HepG2 (cell line): ENCODE measurements around the gene CSNK1E. TPM values are rescaled to one million over a fixed set of nuclear protein-coding genes. Genes with fewer than 3 reads are reported as not detected.

Experiments used
- ATAC-seq: fragments of 200-7000 bp; cut with Tn5 transposase; 3 replicates; pipeline ENCODE4 v1.9.1; 2020; ENCODE audit warnings: mild to moderate bottlenecking, moderate library complexity
- BruUV-seq: library from RNA; stranded (reverse); fragments of 400-500 nt; replicated peaks from 2 replicates; lab custom pipeline; 2021; lab: Mats Ljungman, UMichigan
- CTCF ChIA-PET: fragments of 300-600 bp; formaldehyde crosslinking; extraction: SDS; loops from one replicate; lab custom pipeline; 2021; ENCODE audit warnings: low total read pairs, inconsistent platforms, low intra/inter-chr PET ratio; lab: Yijun Ruan, JAX
- POLR2A ChIA-PET: fragments of 350-600 bp; sonication (Branson Sonifier 250); formaldehyde crosslinking; loops from one replicate; lab custom pipeline; 2020; ENCODE audit warnings: antibody characterized with exemption, inconsistent platforms; lab: Yijun Ruan, JAX
- DNase-seq: peaks from one replicate; pipeline ENCODE4 v3.0.0-alpha.2; 2015; ENCODE audit warnings: low spot score
- FAIRE-seq: peaks from 3 replicates; lab custom pipeline; 2011; peaks lifted over from hg19 to GRCh38; lab: Jason Lieb, UNC
- H2AFZ ChIP-seq: one replicate; pipeline ENCODE4 v1.6.1; 2011; ENCODE audit warnings: low read length, inconsistent platforms
- H3K27ac ChIP-seq: fragments of 300-600 bp; 3 replicates; pipeline ENCODE4 v1.8.0; 2011; ENCODE audit warnings: mixed run types, mild to moderate bottlenecking, mixed read lengths, low read length, inconsistent platforms; ENCODE audit not compliant: insufficient read depth; ENCODE audit errors: extremely low read length
- H3K27me3 ChIP-seq, 2 experiments: fragments of 200-600 bp in 1 of 2; 2 replicates in 1 of 2; 3 replicates in 1 of 2; pipeline versions ENCODE4 v1.6.0 to v1.8.0; 2011; ENCODE audit warnings: low read length in 2 of 2, mild to moderate bottlenecking in 2 of 2, moderate library complexity in 2 of 2, inconsistent platforms in 1 of 2; ENCODE audit not compliant: insufficient read depth in 2 of 2, control insufficient read depth in 1 of 2
- H3K36me3 ChIP-seq, 2 experiments: fragments of 200-600 bp in 1 of 2; replicated peaks in 1 of 2; 2 replicates in 1 of 2; 3 replicates in 1 of 2; pipeline versions ENCODE4 v1.5.1 to v1.8.0; 2011; ENCODE audit warnings: low read length in 2 of 2, inconsistent platforms in 1 of 2; ENCODE audit not compliant: insufficient read depth in 2 of 2, control insufficient read depth in 1 of 2
- H3K4me1 ChIP-seq: 2 replicates; pipeline ENCODE4 v1.5.1; 2012; ENCODE audit warnings: low read length, inconsistent platforms; ENCODE audit not compliant: insufficient read depth
- H3K4me2 ChIP-seq: 2 replicates; pipeline ENCODE4 v1.6.0; 2011; ENCODE audit warnings: low read depth, low read length, inconsistent platforms
- H3K4me3 ChIP-seq, 3 experiments: fragments of 200-600 bp in 1 of 3; sonication (generic), shearing (Covaris generic) in 1 of 3; replicated peaks in 1 of 3; 2 replicates each; pipeline ENCODE4 v1.5.1; 2011 to 2016; ENCODE audit warnings: low read length in 3 of 3, inconsistent platforms in 2 of 3, low read depth in 2 of 3, mild to moderate bottlenecking in 2 of 3, control low read depth in 1 of 3, mixed read lengths in 1 of 3; ENCODE audit not compliant: insufficient read depth in 1 of 3
- H3K79me2 ChIP-seq: one replicate; pipeline ENCODE4 v1.6.1; 2011; ENCODE audit warnings: low read length, inconsistent platforms; ENCODE audit not compliant: insufficient read depth
- H3K9ac ChIP-seq: 2 replicates; pipeline ENCODE4 v1.6.0; 2011; ENCODE audit warnings: mild to moderate bottlenecking, low read depth, low read length, inconsistent platforms; ENCODE audit not compliant: insufficient read depth
- H3K9me3 ChIP-seq: 2 replicates; pipeline ENCODE4 v1.5.1; 2012; ENCODE audit warnings: mild to moderate bottlenecking, low read length
- H4K20me1 ChIP-seq: 2 replicates; pipeline ENCODE4 v1.6.0; 2011; ENCODE audit warnings: inconsistent platforms, mild to moderate bottlenecking, low read length, moderate library complexity; ENCODE audit not compliant: insufficient read depth
- ATAD3A ChIP-seq: sonication (generic); formaldehyde crosslinking; IDR thresholded peaks from 2 replicates; pipeline ENCODE4 v1.4.0; 2020; ENCODE audit warnings: missing genetic modification reagents
- CREB1 ChIP-seq, 2 experiments: fragments of 450-650 bp in 1 of 2; IDR thresholded peaks; 2 replicates each; pipeline ENCODE4 v1.6.1; 2016 to 2017; ENCODE audit warnings: control low read depth in 1 of 2, mild to moderate bottlenecking in 1 of 2, missing compliant biosample characterization in 1 of 2, missing genetic modification characterization in 1 of 2
- WGBS: methylation state at CpG from one replicate; pipeline ENCODE4 v1.1.6; 2017; ENCODE audit warnings: low lambda C conversion rate; 5-methylcytosine and 5-hydroxymethylcytosine counted together
- in situ Hi-C: cut with HindIII; loops from 2 replicates; pipeline ENCODE4 v1.10.0; 2017; ENCODE audit warnings: low pct_unique_long_range_greater_than_20kb; ENCODE audit not compliant: extremely low pct_ligation_motif_present
- intact Hi-C: fragments of 100-400 bp; cut with micrococcal nuclease; formaldehyde crosslinking; loops from one replicate; pipeline ENCODE4 v1.10.0; 2022; ENCODE audit not compliant: unreplicated experiment
- polyA plus RNA-seq, 8 experiments: library from polyadenylated mRNA; depleted of rRNA in 3 of 8; stranded (reverse) in 7 of 8; unstranded in 1 of 8; fragments of >200 nt; fragmentation: Illumina TruSeq in 4 of 8; extraction: Trizol in 4 of 8; gene quantifications; 2 replicates each; pipeline versions ENCODE4 v1.2.1 to v1.2.3, GENCODE V29; 2011 to 2016; ENCODE audit warnings: low read depth in 4 of 8, missing spikeins in 1 of 8, mixed read lengths in 1 of 8; ENCODE audit not compliant: insufficient read depth in 1 of 8
- total RNA-seq, 5 experiments: library from RNA; depleted of rRNA; stranded (reverse); fragments of >200 nt; fragmentation: Illumina TruSeq; extraction: Trizol; gene quantifications; 2 replicates each; pipeline ENCODE4 v1.2.3, GENCODE V29; 2016; ENCODE audit warnings: low read depth in 1 of 5
- TF ChIP-seq, protein P1 (sequence below): sonication (generic); formaldehyde crosslinking; IDR thresholded peaks from 2 replicates; pipeline ENCODE4 v1.4.0; 2020; ENCODE audit warnings: mild to moderate bottlenecking, missing genetic modification reagents
- TF ChIP-seq, protein P2 (sequence below): sonication (generic); formaldehyde crosslinking; IDR thresholded peaks from 2 replicates; pipeline ENCODE4 v1.5.0; 2020; ENCODE audit warnings: mild to moderate bottlenecking, missing genetic modification reagents, borderline replicate concordance

The CSNK1E gene
- total and polyA plus RNA-seq, 2 of the 13 experiments (the other 11 are each of a cell fraction or from before 2014, with no cell fraction given): 34.7 to 129 TPM

DNA sequence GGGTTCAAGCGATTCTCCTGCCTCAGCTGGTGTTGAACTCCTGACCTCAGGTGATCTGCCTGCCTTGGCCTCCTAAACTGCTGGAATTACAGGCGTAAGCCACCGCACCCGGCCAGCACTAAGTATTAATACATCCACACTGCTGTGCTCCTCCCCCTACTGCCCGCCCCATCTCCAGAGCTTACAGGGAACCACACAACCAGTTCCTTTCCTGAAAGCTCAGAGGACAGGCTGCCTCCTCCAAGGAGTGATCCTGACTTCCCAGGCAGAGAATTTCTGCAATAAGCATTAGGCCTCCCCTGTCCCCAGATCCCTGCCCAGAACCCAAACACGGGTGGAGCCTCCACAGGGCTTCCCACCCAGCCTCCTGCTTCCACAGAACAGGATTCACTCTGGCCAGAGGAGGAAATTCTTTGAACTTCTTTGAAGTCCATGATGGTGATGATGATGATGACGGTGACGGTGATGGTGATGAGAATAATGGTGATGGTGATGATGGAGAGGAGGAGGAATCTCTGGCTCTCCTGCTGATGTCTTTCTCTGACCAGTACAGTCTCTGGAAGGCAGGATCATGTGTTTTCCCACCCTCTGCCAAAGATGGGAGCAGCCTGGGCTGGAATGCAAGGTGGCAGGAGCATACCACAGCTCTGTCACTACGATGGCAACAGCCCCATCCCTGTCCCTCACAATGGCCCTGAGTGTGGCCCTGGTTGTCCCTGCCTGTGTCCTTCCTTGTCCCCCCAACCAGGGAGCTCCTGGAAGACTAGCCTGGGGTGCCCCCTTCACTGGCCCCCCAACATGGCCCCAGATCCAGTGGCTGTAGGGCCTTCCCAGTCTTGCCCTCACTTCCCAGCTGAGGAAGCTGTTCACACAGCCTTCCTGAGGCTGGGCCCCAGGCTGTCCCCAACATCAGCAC is 33.5 kb upstream of the CSNK1E start:
- ChIA-PET CTCF (no interaction called here), POLR2A (no interaction called here)
- no peaks in the 10 kb centered on the region; the same call in 1 of the 2 replicates for H4K20me1 ChIP-seq
- H3K79me2 ChIP-seq: no peaks in the 10 kb centered on the region
- no TSS peak for BruUV-seq
- H3K9me3 ChIP-seq: no peaks in the 10 kb centered on the region
- H3K36me3 ChIP-seq: no peaks in the 10 kb centered on the region
- H3K27me3 ChIP-seq: peaks cover 2 to 11% of the 10 kb centered on the region in 2 experiments; a peak in 3 of 5 replicates
- H2AFZ ChIP-seq: no peak overlapping the region
- H3K4me3 ChIP-seq: peak overlapping the region in 1 of 3 experiments; percentile 43; a peak in 1 of 6 replicates
- intact Hi-C loops (loop anchor here (2.0 to 5.0 kb wide), 2 partner anchors 33 to 88 kb away; partner anchors contain the start of gene CSNK1E), in situ Hi-C loops (loop anchor here (5.0 to 10.0 kb wide), 3 partner anchors 53 to 296 kb away; partner anchors contain the start of gene PICK1)
- TF ChIP-seq, protein P1, sequence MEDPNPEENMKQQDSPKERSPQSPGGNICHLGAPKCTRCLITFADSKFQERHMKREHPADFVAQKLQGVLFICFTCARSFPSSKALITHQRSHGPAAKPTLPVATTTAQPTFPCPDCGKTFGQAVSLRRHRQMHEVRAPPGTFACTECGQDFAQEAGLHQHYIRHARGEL (CRISPR knock-in tag): 0 out of 2 replicates have a peak, but pooled peaks have one; percentile 39
- TF ChIP-seq CREB1 (IDR thresholded peaks at IDR 0.05) (peak; percentile 71), CREB1 (CRISPR knock-in tag; IDR thresholded peaks at IDR 0.05) (no peak), ATAD3A (no peak)
- TF ChIP-seq, protein P2, sequence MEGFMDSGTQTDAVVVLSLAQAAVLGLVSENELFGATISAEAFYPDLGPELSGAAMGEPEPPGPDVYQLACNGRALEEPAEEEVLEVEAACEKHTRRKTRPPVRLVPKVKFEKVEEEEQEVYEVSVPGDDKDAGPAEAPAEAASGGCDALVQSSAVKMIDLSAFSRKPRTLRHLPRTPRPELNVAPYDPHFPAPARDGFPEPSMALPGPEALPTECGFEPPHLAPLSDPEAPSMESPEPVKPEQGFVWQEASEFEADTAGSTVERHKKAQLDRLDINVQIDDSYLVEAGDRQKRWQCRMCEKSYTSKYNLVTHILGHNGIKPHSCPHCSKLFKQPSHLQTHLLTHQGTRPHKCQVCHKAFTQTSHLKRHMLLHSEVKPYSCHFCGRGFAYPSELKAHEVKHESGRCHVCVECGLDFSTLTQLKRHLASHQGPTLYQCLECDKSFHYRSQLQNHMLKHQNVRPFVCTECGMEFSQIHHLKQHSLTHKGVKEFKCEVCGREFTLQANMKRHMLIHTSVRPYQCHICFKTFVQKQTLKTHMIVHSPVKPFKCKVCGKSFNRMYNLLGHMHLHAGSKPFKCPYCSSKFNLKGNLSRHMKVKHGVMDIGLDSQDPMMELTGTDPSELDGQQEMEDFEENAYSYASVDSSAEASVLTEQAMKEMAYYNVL (CRISPR knock-in tag): 0 out of 2 replicates have a peak, but pooled peaks have one; percentile 11
- peaks cover 59% of the 10 kb centered on the region for H3K4me1 ChIP-seq
- no peak overlapping the region; the same call in 1 of the 2 replicates for H3K9ac ChIP-seq
- peak overlapping the region; percentile 59 for H3K4me2 ChIP-seq
- ATAC-seq (peak; percentile 23), DNase-seq (no peak), FAIRE-seq (no peak)
- 60% methylated on average over 8 of the region's 9 CpGs for WGBS
- H3K27ac ChIP-seq: peak overlapping the region; percentile 52
